Large intestine (tissue), 3 donors: ENCODE measurements around the gene PHOX2A. TPM values are rescaled to one million over a fixed set of nuclear protein-coding genes. Genes with fewer than 3 reads are reported as not detected.

Experiments
- DNase-seq, 2 donors: peaks; one replicate each; pipeline versions ENCODE4 v3.0.0 to v3.0.0-alpha.2; 2013
- H3K27ac ChIP-seq: one replicate; pipeline ENCODE4 v1.5.1; 2013; ENCODE audit warnings: low read length
- H3K27me3 ChIP-seq: 2 replicates; pipeline ENCODE4 v1.6.1; 2013; ENCODE audit warnings: low read length; ENCODE audit not compliant: control insufficient read depth, insufficient read depth
- H3K36me3 ChIP-seq: 2 replicates; pipeline ENCODE4 v1.6.1; 2013; ENCODE audit warnings: low read length; ENCODE audit not compliant: control insufficient read depth, insufficient read depth
- H3K4me1 ChIP-seq: one replicate; pipeline ENCODE4 v1.6.1; 2013; ENCODE audit warnings: low read length; ENCODE audit not compliant: control insufficient read depth, insufficient read depth
- H3K4me3 ChIP-seq: one replicate; pipeline ENCODE4 v1.5.1; 2013; ENCODE audit warnings: low read length
- H3K9me3 ChIP-seq: one replicate; pipeline ENCODE4 v1.6.1; 2013; ENCODE audit warnings: mild to moderate bottlenecking, low read depth, low read length, moderate library complexity; ENCODE audit not compliant: control insufficient read depth
- WGBS: methylation state at CpG from one replicate; pipeline ENCODE4 v1.1.5; 2013; ENCODE audit warnings: low lambda C conversion rate; ENCODE audit not compliant: insufficient coverage; 5-methylcytosine and 5-hydroxymethylcytosine counted together
- polyA plus RNA-seq: library from polyadenylated mRNA; unstranded; fragments of 120-200 nt; gene quantifications from one replicate; pipeline ENCODE4 v1.2.1, GENCODE V29; 2013

The PHOX2A gene
- polyA plus RNA-seq, 1 donor, result 8.3 TPM

GRCh38 chr11:72250661-72251464 is 6.9 kb upstream of the PHOX2A start:
- Histone ChIP-seq H3K27me3 (peaks cover 57% of the 10 kb centered on the region), H3K4me1 (no peaks in the 10 kb centered on the region), H3K27ac (no peak overlapping the region), H3K9me3 (no peaks in the 10 kb centered on the region), H3K36me3 (no peaks in the 10 kb centered on the region), H3K4me3 (no peak overlapping the region)
- DNase-seq, result no peak
- WGBS, result no CpG with 5 or more reads among the region's 24 CpGs

GRCh38 chr11:72249961-72250360 is 6.0 kb upstream of the PHOX2A start:
- no peak overlapping the region for H3K4me3 ChIP-seq
- DNase-seq, result no peak
- H3K27me3 ChIP-seq, result peaks cover 63% of the 10 kb centered on the region
- no peak overlapping the region for H3K27ac ChIP-seq
- no CpG with 5 or more reads among the region's 5 CpGs for WGBS
- H3K36me3 ChIP-seq, result no peaks in the 10 kb centered on the region
- no peaks in the 10 kb centered on the region for H3K4me1 ChIP-seq
- H3K9me3 ChIP-seq, result no peaks in the 10 kb centered on the region

GRCh38 chr11:72247584-72247983 is 3.6 kb upstream of the PHOX2A start:
- WGBS, result no CpG with 5 or more reads among the region's 2 CpGs
- Histone ChIP-seq H3K4me3 (no peak overlapping the region), H3K36me3 (no peaks in the 10 kb centered on the region), H3K9me3 (no peaks in the 10 kb centered on the region), H3K27me3 (peaks cover 80% of the 10 kb centered on the region), H3K27ac (no peak overlapping the region), H3K4me1 (peaks cover 5% of the 10 kb centered on the region)
- no peak for DNase-seq

- peaks cover 11% of the 10 kb centered on the region for H3K4me1 ChIP-seq
- WGBS, result 11% methylated on average over 3 of the region's 19 CpGs
- no peak overlapping the region for H3K27ac ChIP-seq
- H3K27me3 ChIP-seq, result peaks cover 92% of the 10 kb centered on the region
- DNase-seq, result no peak
- H3K9me3 ChIP-seq, result no peaks in the 10 kb centered on the region
- no peaks in the 10 kb centered on the region for H3K36me3 ChIP-seq
- no peak overlapping the region for H3K4me3 ChIP-seq
Observed at GRCh38 chr11:72245263-72245816, 1.4 kb upstream of the PHOX2A start.

GRCh38 chr11:72244361-72245262 is 636 bp upstream of the PHOX2A start:
- peaks cover 16% of the 10 kb centered on the region for H3K4me1 ChIP-seq
- WGBS, result 3% methylated on average over 6 of the region's 46 CpGs
- DNase-seq, result no peak
- H3K9me3 ChIP-seq, result no peaks in the 10 kb centered on the region
- H3K27ac ChIP-seq, result no peak overlapping the region
- H3K36me3 ChIP-seq, result no peaks in the 10 kb centered on the region
- H3K27me3 ChIP-seq, result peaks cover 90% of the 10 kb centered on the region
- H3K4me3 ChIP-seq, result no peak overlapping the region

GRCh38 chr11:72243173-72244059 is 560 bp downstream of the PHOX2A start:
- Histone ChIP-seq H3K27me3 (peaks cover 95% of the 10 kb centered on the region), H3K27ac (no peak overlapping the region), H3K9me3 (no peaks in the 10 kb centered on the region), H3K36me3 (peaks cover 4% of the 10 kb centered on the region), H3K4me1 (peaks cover 21% of the 10 kb centered on the region), H3K4me3 (peak overlapping the region; percentile 13)
- no peak for DNase-seq
- WGBS, result no CpG with 5 or more reads among the region's 58 CpGs

- Histone ChIP-seq H3K27ac (no peak overlapping the region), H3K4me3 (no peak overlapping the region), H3K27me3 (peaks cover 85% of the 10 kb centered on the region), H3K9me3 (no peaks in the 10 kb centered on the region), H3K4me1 (peaks cover 26% of the 10 kb centered on the region), H3K36me3 (peaks cover 11% of the 10 kb centered on the region)
- 86% methylated on average over 2 of the region's 2 CpGs for WGBS
- DNase-seq, result no peak
Observed at GRCh38 chr11:72242141-72242540, 1.8 kb downstream of the PHOX2A start.

- no peak for DNase-seq
- WGBS, result no CpG with 5 or more reads among the region's 20 CpGs
- H3K27me3 ChIP-seq, result peaks cover 77% of the 10 kb centered on the region
Observed at GRCh38 chr11:72241291-72241781, 2.6 kb downstream of the PHOX2A start.

GRCh38 chr11:72240461-72241290 is 3.3 kb downstream of the PHOX2A start:
- peaks cover 28% of the 10 kb centered on the region for H3K4me1 ChIP-seq
- no peak overlapping the region for H3K27ac ChIP-seq
- peaks cover 25% of the 10 kb centered on the region for H3K36me3 ChIP-seq
- H3K9me3 ChIP-seq, result no peaks in the 10 kb centered on the region
- H3K4me3 ChIP-seq, result peak overlapping the region; percentile 6
- DNase-seq, result peak in 1 of 2 donors; percentile 30
- no CpG with 5 or more reads among the region's 44 CpGs for WGBS
- peaks cover 70% of the 10 kb centered on the region for H3K27me3 ChIP-seq

More at GRCh38 chr11:72241291-72241781, 2.6 kb downstream of the PHOX2A start:
- Histone ChIP-seq H3K36me3 (peaks cover 18% of the 10 kb centered on the region), H3K27ac (no peak overlapping the region), H3K4me3 (no peak overlapping the region), H3K9me3 (no peaks in the 10 kb centered on the region), H3K4me1 (peaks cover 28% of the 10 kb centered on the region)
